Fibroblast of mammary gland (primary cell): ENCODE data around the gene HSP90AB1.

Experiments
- DNase-seq: peaks from one replicate; pipeline ENCODE4 v3.0.0-alpha.2; 2010; ENCODE audit warnings: low read depth
- H3K4me3 ChIP-seq: 2 replicates; pipeline ENCODE4 v1.5.1; 2011; ENCODE audit warnings: low read depth, mild to moderate bottlenecking, low read length, moderate library complexity; ENCODE audit not compliant: control insufficient read depth
- CTCF ChIP-seq: conservative IDR thresholded peaks from 2 replicates; pipeline ENCODE4 v1.5.1; 2011; ENCODE audit warnings: low read depth, low read length, inconsistent platforms; ENCODE audit not compliant: control insufficient read depth, insufficient read depth

The HSP90AB1 gene

GRCh38 chr6:44202972-44203750 is 43.7 kb upstream of the HSP90AB1 start:
- H3K4me3 ChIP-seq, result no peak overlapping the region
- no peak for TF ChIP-seq CTCF
- no peak for DNase-seq

GRCh38 chr6:44203955-44204354 is 42.9 kb upstream of the HSP90AB1 start:
- no peak for DNase-seq
- TF ChIP-seq CTCF, result no peak
- no peak overlapping the region for H3K4me3 ChIP-seq

- TF ChIP-seq CTCF, result no peak
- no peak for DNase-seq
- no peak overlapping the region for H3K4me3 ChIP-seq
Observed at GRCh38 chr6:44207966-44208365, 38.9 kb upstream of the HSP90AB1 start.

- no peak for DNase-seq
- no peak overlapping the region for H3K4me3 ChIP-seq
- no peak for TF ChIP-seq CTCF
Observed at GRCh38 chr6:44211284-44211683, 35.6 kb upstream of the HSP90AB1 start.

- no peak overlapping the region for H3K4me3 ChIP-seq
- no peak for TF ChIP-seq CTCF
- DNase-seq, result no peak
Observed at GRCh38 chr6:44214307-44214706, 32.6 kb upstream of the HSP90AB1 start.

GRCh38 chr6:44216677-44217331 is 30.1 kb upstream of the HSP90AB1 start, which contains the start of gene MYMX:
TSS of gene MYMX (plus strand) at chr6:44216926. CDS start at chr6:44217472, 546 bp downstream.
- no peak for DNase-seq
- no peak within 1 kb of the TSS for H3K4me3 ChIP-seq
- TF ChIP-seq CTCF, result no peak
